HG03064 (cell line): ENCODE data around the gene PSMB5.
A peak's percentile ranks its signal among the peaks of the same experiment; 100 is the strongest.

Experiments
- ATAC-seq: cut with Tn5 transposase; IDR thresholded peaks from one replicate; pipeline ENCODE4 v1.9.1; 2021; ENCODE audit warnings: low read depth; ENCODE audit not compliant: unreplicated experiment

Gene PSMB5

GRCh38 chr14:23060536-23061260, 26.0 kb upstream of the PSMB5 start:
- no peak for ATAC-seq

- ATAC-seq, result no peak
Measured at GRCh38 chr14:23058654-23059504, 24.2 kb upstream of the PSMB5 start.

GRCh38 chr14:23057757-23058653, 23.3 kb upstream of the PSMB5 start:
- ATAC-seq, result peak; percentile 43

- no peak for ATAC-seq
Measured at GRCh38 chr14:23056956-23057756, 22.5 kb upstream of the PSMB5 start, which contains the start of gene CDH24. Gene CDH24, minus strand, starts transcription at chr14:23057520. Its CDS starts 1,787 bp downstream, at chr14:23055733.

GRCh38 chr14:23056145-23056955, 21.6 kb upstream of the PSMB5 start:
- no peak for ATAC-seq

GRCh38 chr14:23055621-23056144, 21.0 kb upstream of the PSMB5 start:
- ATAC-seq, result no peak

- no peak for ATAC-seq
Measured at GRCh38 chr14:23055147-23055550, 20.4 kb upstream of the PSMB5 start.

GRCh38 chr14:23054000-23054811, 19.5 kb upstream of the PSMB5 start:
- ATAC-seq, result no peak

- no peak for ATAC-seq
Measured at GRCh38 chr14:23053426-23053825, 18.7 kb upstream of the PSMB5 start.

GRCh38 chr14:23052671-23053070, 18.0 kb upstream of the PSMB5 start:
- no peak for ATAC-seq

- ATAC-seq, result no peak
Measured at GRCh38 chr14:23052182-23052623, 17.5 kb upstream of the PSMB5 start.

- no peak for ATAC-seq
Measured at GRCh38 chr14:23051141-23052057, 16.7 kb upstream of the PSMB5 start.

GRCh38 chr14:23049011-23049410, 14.3 kb upstream of the PSMB5 start:
- ATAC-seq, result no peak

GRCh38 chr14:23047751-23048693, 13.3 kb upstream of the PSMB5 start:
- no peak for ATAC-seq

GRCh38 chr14:23047034-23047634, 12.4 kb upstream of the PSMB5 start:
- ATAC-seq, result no peak
